VCaP (cell line): ENCODE measurements around the gene NFIA.

Experiments
- H3K27ac ChIP-seq: fragments of 450-650 bp; 2 replicates; pipeline ENCODE4 v1.5.1; 2017
- CTCF ChIP-seq: fragments of 450-650 bp; conservative IDR thresholded peaks from 2 replicates; pipeline ENCODE4 v1.5.1; 2017; ENCODE audit warnings: mild to moderate bottlenecking, moderate library complexity

The NFIA gene

DNA sequence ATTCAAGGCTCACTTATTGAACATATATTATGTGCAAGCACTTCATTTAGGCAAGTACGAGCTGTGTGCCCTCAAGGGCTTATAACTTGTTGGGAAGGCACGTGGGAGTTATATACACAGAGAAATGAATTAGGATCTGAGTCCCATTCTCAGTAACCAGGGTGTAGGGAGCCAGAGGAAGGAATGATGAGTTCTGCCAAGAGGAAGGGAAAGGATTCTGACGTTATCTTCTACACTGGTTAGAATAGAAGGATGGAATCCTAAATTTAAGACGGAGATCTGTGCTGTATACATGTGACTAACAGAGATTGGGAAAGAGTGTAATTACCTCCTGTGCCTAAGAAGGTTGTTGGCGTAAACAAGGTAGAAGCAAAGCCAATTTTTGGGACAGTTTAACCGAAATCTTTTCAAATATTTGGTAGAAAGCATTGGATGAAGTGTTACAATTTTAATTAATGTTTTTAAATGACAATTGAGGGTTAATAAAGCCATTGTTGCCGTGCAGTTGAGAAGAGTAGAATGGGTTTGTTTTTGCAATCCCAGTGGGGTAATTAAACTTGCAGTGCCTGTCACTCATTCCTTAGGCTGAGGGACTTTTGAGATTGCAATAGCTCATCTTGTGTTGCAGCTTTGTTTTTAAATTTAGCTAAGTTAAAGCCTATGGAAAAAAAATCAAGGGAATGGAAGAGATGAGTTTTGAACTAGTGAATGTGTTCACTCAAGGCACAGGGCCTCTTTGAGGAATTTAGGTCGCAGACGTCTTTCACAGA lies 177.2 kb downstream of the NFIA start:
- H3K27ac ChIP-seq, result no peak overlapping the region
- TF ChIP-seq CTCF, result no peak

- no peak for TF ChIP-seq CTCF
- H3K27ac ChIP-seq, result no peak overlapping the region
Measured at GRCh38 chr1:61260171-61260570, 177.8 kb downstream of the NFIA start.

DNA sequence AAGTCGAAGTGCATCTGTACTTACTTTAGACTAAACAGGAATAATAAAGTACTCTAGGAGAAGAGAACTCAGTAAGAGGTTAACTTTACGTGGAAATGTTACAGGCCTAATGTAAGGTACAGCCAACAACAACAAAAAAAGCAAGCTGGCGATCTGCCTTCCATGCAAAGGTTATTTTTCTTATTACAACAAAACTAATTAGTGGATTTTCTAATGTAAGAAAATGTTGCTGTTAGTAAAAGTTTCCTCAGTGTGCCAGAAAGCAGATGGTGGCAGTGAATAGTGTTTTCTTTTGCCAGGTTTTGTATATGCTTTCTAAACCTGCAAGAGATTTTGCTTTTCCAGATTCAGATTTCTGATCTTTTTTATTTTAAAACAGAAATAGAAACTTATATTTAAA lies 179.2 kb downstream of the NFIA start:
- no peak overlapping the region for H3K27ac ChIP-seq
- no peak for TF ChIP-seq CTCF

DNA sequence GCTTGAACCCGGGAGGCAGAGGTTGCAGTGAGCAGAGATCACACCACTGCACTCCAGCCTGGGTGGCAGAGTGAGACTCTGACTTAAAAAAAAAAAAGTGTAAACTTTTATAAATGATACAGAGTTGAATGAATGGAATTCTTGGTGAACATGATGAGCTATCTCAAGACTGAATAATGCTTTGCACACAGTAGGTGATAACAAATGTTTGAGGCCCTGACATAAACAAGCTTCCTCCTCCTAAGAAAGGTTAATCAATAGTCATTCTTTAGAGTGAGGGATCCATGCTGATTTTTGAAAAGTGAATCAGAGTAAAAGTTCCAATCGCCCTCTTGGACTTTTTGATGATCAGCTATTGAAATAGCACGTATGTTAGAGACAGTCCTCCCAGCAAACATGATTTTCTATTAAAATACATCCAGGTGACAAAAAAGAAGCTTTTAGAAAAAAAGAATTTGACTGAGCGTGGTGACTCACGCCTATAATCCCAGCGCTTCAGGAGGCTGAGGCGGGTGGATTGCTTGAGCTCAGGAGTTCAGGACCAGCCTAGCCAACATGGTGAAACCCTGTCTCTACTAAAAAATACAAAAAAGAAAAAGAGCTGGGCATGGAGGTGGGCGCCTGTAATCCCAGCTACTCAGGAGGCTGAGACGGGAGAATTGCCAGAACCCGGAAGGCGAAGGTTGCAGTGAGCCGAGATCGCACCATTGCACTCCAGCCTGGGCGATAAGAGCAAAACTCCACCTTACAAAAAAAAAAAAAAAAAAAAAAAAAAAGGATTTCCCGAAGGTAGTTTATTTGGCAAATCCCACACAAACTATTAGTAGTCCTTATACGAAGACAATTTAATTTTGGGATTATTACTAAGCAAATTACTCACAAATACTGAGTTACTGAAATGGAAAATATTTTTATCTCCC lies 181.8 kb downstream of the NFIA start:
- TF ChIP-seq CTCF, result no peak
- no peak overlapping the region for H3K27ac ChIP-seq

- no peak overlapping the region for H3K27ac ChIP-seq
- TF ChIP-seq CTCF, result no peak
Measured at GRCh38 chr1:61264825-61265242, 182.5 kb downstream of the NFIA start.

GRCh38 chr1:61265665-61266064 lies 183.3 kb downstream of the NFIA start:
- TF ChIP-seq CTCF, result no peak
- H3K27ac ChIP-seq, result no peak overlapping the region

DNA sequence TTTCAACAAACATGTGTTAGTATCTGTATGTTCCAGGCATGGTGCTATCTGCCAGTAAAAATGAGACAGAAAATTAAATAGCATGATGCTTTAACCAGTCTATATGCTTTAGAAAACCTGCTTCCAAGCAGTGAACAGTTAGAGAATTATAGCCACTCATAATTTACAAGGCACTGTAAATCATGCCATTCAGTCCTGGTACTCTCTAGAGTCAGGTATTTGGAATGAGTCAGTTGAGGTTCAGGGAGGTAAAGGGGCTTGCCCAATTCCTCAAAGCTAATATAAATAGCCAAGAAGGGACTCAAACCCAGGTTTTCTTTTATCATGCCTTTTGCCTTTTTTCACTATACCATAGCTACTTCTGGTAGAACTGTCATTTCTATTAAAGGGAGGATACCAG lies 184.4 kb downstream of the NFIA start:
- no peak overlapping the region for H3K27ac ChIP-seq
- TF ChIP-seq CTCF, result no peak
